HepG2 (cell line): Measurements from ENCODE around the gene AIMP2.

Experiments used
- ATF3 ChIP-seq: sonication (generic); formaldehyde crosslinking; IDR thresholded peaks from 2 replicates; pipeline ENCODE4 v1.4.0; 2020; ENCODE audit warnings: missing genetic modification reagents
- EP300 ChIP-seq, 3 experiments: sonication (generic) in 1 of 3; formaldehyde crosslinking in 1 of 3; IDR thresholded peaks; 2 replicates each; pipeline versions ENCODE4 v1.5.1 to v1.6.1; 2011 to 2020; ENCODE audit warnings: low read depth in 2 of 3, low read length in 2 of 3, borderline replicate concordance in 1 of 3, improper control_type of control experiment in 1 of 3, mild to moderate bottlenecking in 1 of 3, missing genetic modification reagents in 1 of 3, moderate library complexity in 1 of 3
- FOXM1 ChIP-seq: sonication (generic); formaldehyde crosslinking; IDR thresholded peaks from 2 replicates; pipeline ENCODE4 v1.5.0; 2020; ENCODE audit warnings: missing genetic modification reagents
- HMGXB4 ChIP-seq, 2 experiments: sonication (generic) in 1 of 2; formaldehyde crosslinking in 1 of 2; IDR thresholded peaks; 2 replicates each; pipeline versions ENCODE4 v1.4.0 to v1.6.1; 2018 to 2020; ENCODE audit warnings: missing genetic modification reagents in 2 of 2, borderline replicate concordance in 1 of 2, low read depth in 1 of 2, mild to moderate bottlenecking in 1 of 2, missing biosample characterization in 1 of 2
- HNRNPLL ChIP-seq: fragments of 200-400 bp; formaldehyde crosslinking; IDR thresholded peaks from 2 replicates; pipeline ENCODE4 v1.6.1; 2017; ENCODE audit warnings: mild to moderate bottlenecking, low read depth, low read length; ENCODE audit not compliant: poor library complexity, severe bottlenecking
- ISX ChIP-seq: sonication (generic); formaldehyde crosslinking; conservative IDR thresholded peaks from 2 replicates; pipeline ENCODE4 v1.5.0; 2020; ENCODE audit warnings: missing genetic modification reagents
- NFE2 ChIP-seq: sonication (generic); formaldehyde crosslinking; IDR thresholded peaks from 2 replicates; pipeline ENCODE4 v1.4.0; 2020; ENCODE audit warnings: missing genetic modification reagents
- SOX6 ChIP-seq, 2 experiments: fragments of 450-650 bp in 1 of 2; sonication (generic) in 1 of 2; formaldehyde crosslinking in 1 of 2; IDR thresholded peaks; 2 replicates each; pipeline versions ENCODE4 v1.4.0 to v1.6.1; 2017 to 2020; ENCODE audit warnings: antibody characterized with exemption in 1 of 2, mild to moderate bottlenecking in 1 of 2, missing genetic modification reagents in 1 of 2
- ZNF800 ChIP-seq: sonication (generic); formaldehyde crosslinking; IDR thresholded peaks from 2 replicates; pipeline ENCODE4 v1.4.0; 2020; ENCODE audit warnings: missing genetic modification reagents

GRCh38 chr7:6071406-6071805, 62.3 kb downstream of the AIMP2 start:
- no peak for TF ChIP-seq EP300 (IDR thresholded peaks at IDR 0.05; ENCODE audit: low read depth in 2 of 2, low read length in 2 of 2)
- TF ChIP-seq EP300 (CRISPR knock-in tag; IDR thresholded peaks at IDR 0.05; ENCODE audit: borderline replicate concordance), result no peak
- TF ChIP-seq ZNF800 (CRISPR knock-in tag), result no peak
- no peak for TF ChIP-seq FOXM1
- no peak for TF ChIP-seq HMGXB4 (CRISPR knock-in tag; IDR thresholded peaks at IDR 0.05; ENCODE audit: borderline replicate concordance in 1 of 2, low read depth in 1 of 2)
- no peak for TF ChIP-seq SOX6 (IDR thresholded peaks at IDR 0.05)
- no peak for TF ChIP-seq SOX6 (CRISPR knock-in tag; IDR thresholded peaks at IDR 0.05)
- TF ChIP-seq HNRNPLL, result no peak
- no peak for TF ChIP-seq ATF3 (CRISPR knock-in tag)
- no peak for TF ChIP-seq ISX (CRISPR knock-in tag)
- no peak for TF ChIP-seq NFE2 (CRISPR knock-in tag)
